Fibroblast of skin of right quadriceps (primary cell): ENCODE data around the gene STBD1.
"Not testable (repeated sequence)": the region's sequence is repeated elsewhere in the genome, so short reads cannot be mapped to it uniquely, and the experiment has no call there.

Source experiments
- DNase-seq: peaks from one replicate; pipeline ENCODE4 v3.0.0-alpha.2; 2013

Gene STBD1

GRCh38 chr4:76287811-76288210, 18.7 kb upstream of the STBD1 start:
- DNase-seq, result not testable (repeated sequence)

DNA sequence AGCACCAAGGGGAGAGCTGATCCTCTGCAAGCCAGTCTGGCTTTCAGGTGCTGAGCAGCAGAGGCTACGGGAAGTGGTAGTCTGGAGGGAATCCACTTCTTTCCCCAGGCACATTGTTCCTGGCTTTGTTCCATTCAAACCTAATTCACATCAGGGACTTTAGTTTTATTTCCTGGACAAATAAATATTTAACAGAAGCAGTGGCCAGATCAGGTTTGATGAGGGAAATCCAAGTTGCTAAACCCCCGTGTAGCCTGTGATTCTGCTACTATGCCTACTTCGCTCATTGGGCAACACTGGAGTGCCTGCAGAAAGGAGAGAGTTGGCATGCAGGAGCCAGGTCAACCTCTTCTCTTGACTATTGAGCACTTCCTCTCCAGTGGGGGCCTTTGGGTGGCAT, 13.8 kb upstream of the STBD1 start:
- no peak for DNase-seq

DNA sequence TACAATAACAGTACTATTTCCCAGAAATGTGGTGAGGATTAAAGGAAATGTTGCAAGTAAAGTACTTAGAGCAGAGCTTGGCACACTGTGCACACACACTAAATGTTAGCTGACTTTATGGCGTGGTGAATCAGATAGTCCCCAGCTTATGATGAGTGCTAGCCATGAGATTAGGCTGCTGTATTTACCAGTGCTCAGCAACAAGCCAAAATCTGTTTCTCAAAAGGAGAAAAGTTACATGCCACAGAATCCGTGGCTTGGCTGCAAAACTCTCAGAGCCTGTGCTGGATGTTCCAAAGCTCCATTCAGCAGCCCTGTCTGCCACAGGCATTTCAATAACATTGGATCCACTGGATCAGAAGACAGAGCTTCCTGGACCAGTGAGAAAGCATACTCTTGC, 12.8 kb upstream of the STBD1 start:
- DNase-seq, result no peak

GRCh38 chr4:76296286-76296820, 10.2 kb upstream of the STBD1 start:
- DNase-seq, result no peak

DNA sequence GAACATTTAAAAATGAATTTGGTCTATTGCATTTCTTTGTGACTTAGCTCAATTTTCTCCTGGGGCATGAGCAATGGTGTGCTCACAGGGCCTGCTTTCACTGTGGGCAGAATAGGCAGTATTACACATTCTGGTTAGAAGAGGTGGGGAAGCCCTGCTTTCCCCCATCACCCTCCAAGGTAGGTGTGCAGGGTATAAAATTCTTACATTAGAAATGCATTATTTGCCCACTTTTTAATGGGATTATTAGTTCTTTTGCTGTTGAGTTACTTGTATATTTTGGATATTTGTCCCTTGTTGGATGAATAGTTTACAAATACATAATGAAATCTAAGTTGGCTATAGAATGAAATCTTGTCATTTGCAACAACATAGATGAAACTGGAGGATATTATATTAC, 8.3 kb upstream of the STBD1 start:
- no peak for DNase-seq

DNA sequence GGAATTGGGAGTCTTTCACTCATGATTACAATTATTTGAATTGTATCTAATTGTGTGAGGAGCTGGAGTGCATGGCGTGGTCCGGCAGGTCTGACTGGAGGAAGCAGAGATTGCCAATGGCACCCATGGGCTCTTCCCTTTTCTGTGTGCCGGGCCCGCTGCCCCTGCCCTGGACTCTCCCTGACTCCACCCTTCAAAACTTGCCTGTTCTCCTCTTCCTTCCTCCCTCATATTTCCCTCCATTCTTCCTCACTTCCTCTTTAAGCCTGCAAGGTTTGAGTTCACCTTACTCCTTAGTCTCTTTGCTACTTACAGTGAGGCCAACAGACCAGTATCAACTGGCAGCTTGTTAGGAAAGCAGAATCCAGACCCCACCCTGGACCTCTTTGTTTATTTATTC, 6.5 kb upstream of the STBD1 start:
- no peak for DNase-seq

DNA sequence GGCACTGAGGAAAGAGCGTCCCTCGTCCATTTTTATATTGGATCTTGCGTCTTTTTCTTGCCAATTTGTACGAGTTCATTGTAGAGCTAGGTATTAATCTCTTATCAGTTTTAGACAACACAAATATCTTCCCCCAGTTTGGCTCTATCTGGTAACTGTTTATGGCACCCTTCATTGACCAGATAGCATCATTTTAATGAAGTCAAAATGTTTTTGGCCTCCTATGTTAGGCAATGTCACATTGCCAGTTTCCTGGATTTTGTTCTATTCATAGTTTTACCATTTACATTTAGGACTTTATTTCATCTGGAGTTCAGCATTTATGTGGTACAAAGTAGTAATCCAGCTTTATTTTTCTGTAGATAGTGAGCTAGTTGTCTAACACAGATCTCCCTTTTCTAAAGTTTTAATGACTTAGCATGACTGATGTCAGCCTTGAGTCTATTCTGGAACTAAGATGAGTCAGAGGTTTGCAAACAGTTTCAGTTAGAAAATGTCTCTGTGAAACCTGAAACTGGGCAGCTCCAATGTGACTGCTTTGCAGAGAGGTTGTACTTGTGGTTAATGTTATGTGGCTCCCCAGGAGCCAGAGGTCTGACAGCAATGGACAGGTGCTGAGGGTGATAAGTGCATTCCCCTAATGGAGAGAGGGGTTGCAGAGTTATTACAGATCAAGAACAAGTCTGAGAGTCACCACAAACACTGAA, 5.3 kb upstream of the STBD1 start:
- DNase-seq, result peak; percentile 77

DNA sequence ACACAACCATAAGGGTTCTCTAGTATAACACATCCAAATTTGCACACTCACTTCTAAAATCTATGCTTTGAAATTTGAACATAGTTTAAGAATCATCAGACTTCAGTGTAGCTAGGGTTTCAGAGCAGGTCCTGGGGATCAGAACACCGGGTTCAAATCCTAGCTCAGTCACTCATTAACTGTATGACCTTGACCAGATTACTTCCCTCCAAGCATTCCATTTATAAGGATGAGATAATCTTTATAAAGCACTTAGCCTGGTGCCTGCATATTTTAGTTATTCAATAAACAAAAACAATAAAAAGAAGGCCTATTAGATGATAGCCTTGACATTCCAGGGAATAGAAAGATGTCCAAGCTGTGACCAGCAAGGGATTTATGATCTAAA, 4.8 kb upstream of the STBD1 start:
- no peak for DNase-seq

DNA sequence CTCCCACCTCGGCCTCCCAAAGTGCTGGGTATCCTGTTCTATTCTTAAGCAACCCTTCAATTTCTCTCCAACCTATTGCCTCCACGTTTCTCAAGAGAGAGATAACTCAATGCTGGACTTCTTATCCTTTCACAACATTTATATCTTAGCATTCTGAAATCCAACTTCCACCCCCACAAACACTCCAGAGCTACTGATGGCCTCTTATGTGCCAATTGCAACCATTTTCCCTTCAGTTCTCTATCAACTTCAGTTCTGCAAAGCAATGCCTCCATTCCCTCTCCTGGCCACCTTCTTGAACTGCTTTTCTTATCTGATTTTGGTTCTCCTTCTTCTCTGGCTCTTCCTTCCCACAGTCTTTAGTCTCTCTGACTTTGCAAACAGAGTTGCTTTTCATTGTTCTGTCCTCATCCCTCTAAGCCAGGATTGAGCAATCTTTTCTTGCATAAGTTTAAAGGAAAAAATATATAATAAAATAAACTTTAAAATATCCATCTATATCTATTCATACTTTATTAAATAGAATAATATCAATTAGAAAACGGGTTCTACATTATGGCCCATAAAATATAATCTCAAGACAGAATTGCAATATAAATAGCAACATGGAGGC, 3.6 kb upstream of the STBD1 start:
- no peak for DNase-seq

DNA sequence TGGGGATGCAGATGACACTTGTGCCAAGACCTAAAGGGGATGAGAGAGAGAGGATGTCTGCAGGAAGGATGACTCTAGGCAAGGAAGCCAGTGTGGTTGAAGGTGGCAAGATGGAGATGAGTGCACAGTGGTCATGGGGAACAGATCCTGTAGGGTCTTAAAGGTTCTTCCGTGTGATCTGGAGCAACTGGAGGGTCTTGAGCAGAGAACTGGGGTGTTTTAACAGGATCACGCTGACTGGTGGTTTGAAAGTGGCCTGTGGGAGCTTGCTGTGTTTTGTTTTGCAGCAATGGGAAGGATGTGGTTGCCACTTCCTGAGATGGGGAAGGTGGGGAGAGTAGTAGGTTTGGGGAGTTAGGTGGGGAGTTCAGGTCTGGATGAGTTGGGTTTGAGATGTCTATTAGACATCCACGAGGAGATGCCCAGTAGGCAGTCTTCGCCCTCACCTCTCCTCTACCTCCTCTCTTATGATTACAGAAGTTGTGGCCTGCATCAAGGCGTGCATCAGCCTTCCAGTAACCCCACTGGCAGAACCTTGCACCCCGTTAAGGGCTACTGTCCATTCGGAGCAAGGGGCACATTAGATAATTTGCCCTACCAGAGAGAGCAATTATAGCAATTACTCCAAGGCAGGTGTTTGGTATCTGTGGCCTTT, 1.4 kb upstream of the STBD1 start:
- no peak for DNase-seq

DNA sequence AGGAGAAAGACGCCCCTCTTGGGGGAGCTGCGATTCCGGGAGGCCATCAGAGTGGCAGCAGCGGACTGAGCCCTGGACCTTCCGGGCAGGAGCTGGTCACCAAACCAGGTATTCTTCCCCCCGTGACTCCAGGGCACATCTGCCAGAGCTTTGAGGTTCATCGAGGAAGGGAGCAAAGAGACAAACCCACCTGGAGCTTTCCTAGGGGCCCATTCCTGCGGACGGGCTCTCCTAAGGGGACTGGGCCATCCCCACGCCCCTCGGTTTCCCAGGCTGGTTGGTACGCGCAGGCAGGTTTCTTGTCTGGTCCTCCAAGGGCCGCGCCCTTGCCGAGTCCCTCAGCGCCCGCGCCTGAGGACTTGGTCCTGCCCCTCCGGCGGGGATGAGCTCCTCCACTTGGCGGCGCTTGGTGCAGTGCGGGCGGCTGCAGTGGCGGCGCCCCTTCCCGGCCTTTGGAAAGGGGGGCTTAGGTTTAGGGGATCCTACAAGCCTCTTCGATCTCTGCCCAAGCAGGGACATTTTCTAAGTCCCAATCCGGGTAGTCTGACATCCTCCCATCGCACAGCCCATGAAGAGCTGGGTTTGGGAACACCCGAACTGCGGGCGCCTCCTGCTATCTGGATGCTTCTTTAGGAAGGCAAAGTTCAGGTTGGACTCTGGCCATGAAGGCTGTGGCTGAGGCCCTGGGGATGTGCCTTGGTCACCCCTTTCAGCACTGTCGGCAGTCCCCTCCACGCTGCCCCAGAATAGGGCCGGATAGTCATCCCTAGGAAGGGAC, 538 bp downstream of the STBD1 start:
- DNase-seq, result peak; percentile 39

- no peak for DNase-seq
Measured at GRCh38 chr4:76307660-76308014, 1.1 kb downstream of the STBD1 start.

- no peak for DNase-seq
Measured at GRCh38 chr4:76308548-76308947, 2.0 kb downstream of the STBD1 start.

GRCh38 chr4:76309939-76310550, 3.5 kb downstream of the STBD1 start:
- no peak for DNase-seq

- no peak for DNase-seq
Measured at GRCh38 chr4:76310683-76311082, 4.2 kb downstream of the STBD1 start.

- DNase-seq, result no peak
Measured at GRCh38 chr4:76311896-76312331, 5.4 kb downstream of the STBD1 start.

DNA sequence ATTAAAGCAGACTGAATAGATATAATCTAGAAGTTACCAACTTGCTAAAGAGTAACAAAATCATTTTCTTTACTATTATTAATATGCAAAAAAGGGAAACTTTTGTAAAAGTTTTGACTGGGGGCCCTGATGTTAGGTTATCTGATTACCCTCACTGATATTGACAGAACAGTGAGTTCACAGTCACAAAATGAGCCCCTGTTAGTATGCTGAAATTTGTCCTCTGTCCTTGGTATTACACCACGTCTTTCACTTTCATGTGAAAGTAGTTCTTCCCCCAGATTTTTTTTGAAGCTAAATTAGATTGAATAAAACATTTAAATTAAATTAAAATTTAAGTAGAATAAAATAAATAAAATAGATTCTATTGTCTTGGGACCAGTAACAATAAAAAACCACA, 5.9 kb downstream of the STBD1 start:
- DNase-seq, result no peak

- no peak for DNase-seq
Measured at GRCh38 chr4:76313547-76313946, 7.0 kb downstream of the STBD1 start.

GRCh38 chr4:76315267-76315918, 8.9 kb downstream of the STBD1 start:
- no peak for DNase-seq

- no peak for DNase-seq
Measured at GRCh38 chr4:76316131-76316530, 9.6 kb downstream of the STBD1 start.

DNA sequence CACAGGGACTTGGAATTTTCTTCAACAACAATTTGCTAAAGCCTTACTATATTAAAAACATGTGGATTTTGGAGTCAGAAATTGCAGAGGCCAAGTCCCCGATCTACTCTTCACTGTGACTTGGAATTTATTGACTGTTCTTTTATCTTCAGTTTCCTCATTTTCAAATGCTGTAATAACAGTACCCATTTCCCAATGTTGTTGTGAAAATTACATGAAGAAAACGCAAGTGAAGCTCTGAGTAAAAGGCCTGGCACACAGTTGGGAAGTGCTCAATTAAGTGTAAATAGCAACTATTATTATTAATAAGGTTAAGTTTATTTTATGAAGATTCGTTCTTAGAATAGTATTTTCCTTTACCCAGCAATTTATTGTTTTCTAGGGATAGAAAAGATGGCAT, 15.7 kb downstream of the STBD1 start:
- DNase-seq, result no peak

GRCh38 chr4:76325072-76325471, 18.5 kb downstream of the STBD1 start:
- no peak for DNase-seq
